H1 (cell line): ENCODE results near the gene FHIT. TPM values are rescaled to one million over a fixed set of nuclear protein-coding genes. Genes with fewer than 3 reads are reported as not detected.

Experiments used
- RXRA ChIP-seq: IDR thresholded peaks from 2 replicates; pipeline ENCODE4 v1.6.1; 2011; ENCODE audit warnings: low read depth, mild to moderate bottlenecking, low read length, moderate library complexity; ENCODE audit not compliant: insufficient read depth
- SIX5 ChIP-seq: IDR thresholded peaks from 2 replicates; pipeline ENCODE4 v1.6.1; 2011; ENCODE audit warnings: mild to moderate bottlenecking, low read depth, low read length
- SP4 ChIP-seq: IDR thresholded peaks from 2 replicates; pipeline ENCODE4 v1.6.1; 2012; ENCODE audit warnings: low read length, inconsistent platforms
- polyA plus RNA-seq, 7 experiments: library from polyadenylated mRNA; depleted of rRNA in 3 of 7; stranded (reverse) in 5 of 7; unstranded in 2 of 7; fragments of >200 nt in 5 of 7; fragments of 200-250 nt in 2 of 7; gene quantifications; 1 replicate in 5 of 7; 2 replicates in 1 of 7; 4 replicates in 1 of 7; pipeline versions ENCODE4 v1.2.1 to v1.2.3, GENCODE V29; 2011 to 2013; ENCODE audit warnings: missing spikeins in 2 of 7, mixed read lengths in 2 of 7
- total RNA-seq: library from RNA; stranded (reverse); fragmentation: NEBNext Ultra II Directional; extraction: Animal tissue kit (Norgen Biotek cat#: 25700); gene quantifications from 2 replicates; pipeline ENCODE4 v1.2.1, GENCODE V29; 2021

Gene FHIT
- total and polyA plus RNA-seq, 2 of the 8 experiments (the other 6 are each of a cell fraction or from before 2014, with no cell fraction given): 1.2 to 3.2 TPM

- TF ChIP-seq RXRA: no peak
- TF ChIP-seq SP4: no peak
- TF ChIP-seq SIX5: no peak
- TF ChIP-seq, all 59 proteins: peak for 0
Observed at GRCh38 chr3:60421749-60422446, 829.4 kb downstream of the FHIT start (continued).
